Islet of Langerhans (tissue), 1 donor: ENCODE measurements around the gene TMEM258.

Experiments
- FAIRE-seq: peaks from one replicate; lab custom pipeline; 2011; peaks lifted over from hg19 to GRCh38; lab: Jason Lieb, UNC

The TMEM258 gene

DNA sequence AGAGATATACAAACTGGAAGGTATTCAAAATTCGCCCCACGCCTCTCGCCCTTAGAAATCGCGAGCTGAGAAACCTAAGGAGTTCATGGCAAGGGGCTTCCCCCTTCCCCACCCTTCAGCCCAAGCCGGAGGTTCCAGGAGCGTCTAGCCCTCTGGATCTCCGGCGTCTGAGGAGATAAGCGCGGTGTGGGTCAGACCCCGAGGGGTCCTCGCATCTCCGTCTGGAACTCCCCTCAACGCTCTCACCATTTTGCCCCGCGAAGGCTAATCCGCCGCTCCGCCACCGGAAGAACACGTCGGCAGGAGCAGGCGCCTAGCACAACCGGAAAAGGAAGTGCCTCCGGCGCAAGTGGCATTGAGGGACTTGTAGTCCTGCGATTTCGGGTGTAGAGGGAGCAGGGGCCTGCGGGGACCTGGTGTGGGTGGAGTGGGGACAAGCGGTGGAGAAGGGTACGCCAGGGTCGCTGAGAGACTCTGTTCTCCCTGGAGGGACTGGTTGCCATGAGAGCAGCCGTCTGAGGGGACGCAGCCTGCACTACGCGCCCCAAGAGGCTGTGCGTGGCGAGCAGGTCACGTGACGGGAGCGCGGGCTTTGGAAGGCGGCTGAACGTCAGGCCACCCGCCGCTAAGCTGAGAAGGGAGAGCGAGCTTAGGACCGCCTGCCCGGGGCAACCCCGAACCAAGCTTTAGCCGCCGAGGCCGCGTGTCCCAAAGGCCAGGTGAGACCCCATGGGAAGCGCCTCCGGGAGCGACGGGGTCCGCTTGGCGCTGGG is at the start of gene TMEM258, which contains the start of gene FEN1:
Gene TMEM258, minus strand, starts transcription at position 290 of the 773 bp plus-strand sequence. Its CDS starts 41 bp downstream, at position 249.
Gene FEN1, plus strand, starts transcription at position 602 of the 773 bp plus-strand sequence. CDS start 2,451 bp downstream, outside the sequence.
- no peak for FAIRE-seq

GRCh38 chr11:61841636-61842527 is 49.5 kb upstream of the TMEM258 start:
- no peak for FAIRE-seq

DNA sequence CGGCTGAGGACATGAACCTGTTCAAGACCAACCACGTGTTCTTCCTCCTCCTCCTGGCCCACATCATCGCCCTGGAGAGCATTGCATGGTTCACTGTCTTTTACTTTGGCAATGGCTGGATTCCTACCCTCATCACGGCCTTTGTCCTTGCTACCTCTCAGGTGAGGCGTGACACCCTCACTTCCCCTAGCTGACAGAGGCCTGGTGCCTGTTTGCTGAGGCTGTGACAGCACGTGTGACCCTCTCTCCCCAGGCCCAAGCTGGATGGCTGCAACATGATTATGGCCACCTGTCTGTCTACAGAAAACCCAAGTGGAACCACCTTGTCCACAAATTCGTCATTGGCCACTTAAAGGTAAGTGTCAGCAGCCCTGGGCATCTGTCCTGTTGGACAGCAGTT is 48.0 kb upstream of the TMEM258 start:
- no peak for FAIRE-seq

DNA sequence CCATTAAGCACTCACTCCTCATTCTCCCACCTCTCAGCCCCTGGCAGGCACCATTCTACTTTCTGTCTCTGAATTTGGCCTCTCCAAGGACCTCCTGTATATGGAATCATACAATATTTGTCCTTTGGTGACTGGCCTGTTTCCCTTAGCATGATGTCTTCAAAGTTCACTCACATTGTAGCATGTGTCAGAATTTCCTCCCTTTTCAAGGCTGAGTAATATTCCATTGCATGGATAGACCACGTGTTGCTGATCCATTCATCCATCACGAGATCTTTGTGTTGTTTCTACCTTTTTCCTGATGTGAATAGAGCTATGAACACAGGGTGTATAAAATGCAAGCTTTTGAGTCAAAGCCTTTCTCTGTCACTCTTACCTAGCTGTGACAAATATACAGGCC is 47.3 kb upstream of the TMEM258 start:
- no peak for FAIRE-seq

GRCh38 chr11:61838921-61839320 is 46.5 kb upstream of the TMEM258 start:
- FAIRE-seq: no peak

GRCh38 chr11:61838501-61838900 is 46.1 kb upstream of the TMEM258 start:
- no peak for FAIRE-seq

DNA sequence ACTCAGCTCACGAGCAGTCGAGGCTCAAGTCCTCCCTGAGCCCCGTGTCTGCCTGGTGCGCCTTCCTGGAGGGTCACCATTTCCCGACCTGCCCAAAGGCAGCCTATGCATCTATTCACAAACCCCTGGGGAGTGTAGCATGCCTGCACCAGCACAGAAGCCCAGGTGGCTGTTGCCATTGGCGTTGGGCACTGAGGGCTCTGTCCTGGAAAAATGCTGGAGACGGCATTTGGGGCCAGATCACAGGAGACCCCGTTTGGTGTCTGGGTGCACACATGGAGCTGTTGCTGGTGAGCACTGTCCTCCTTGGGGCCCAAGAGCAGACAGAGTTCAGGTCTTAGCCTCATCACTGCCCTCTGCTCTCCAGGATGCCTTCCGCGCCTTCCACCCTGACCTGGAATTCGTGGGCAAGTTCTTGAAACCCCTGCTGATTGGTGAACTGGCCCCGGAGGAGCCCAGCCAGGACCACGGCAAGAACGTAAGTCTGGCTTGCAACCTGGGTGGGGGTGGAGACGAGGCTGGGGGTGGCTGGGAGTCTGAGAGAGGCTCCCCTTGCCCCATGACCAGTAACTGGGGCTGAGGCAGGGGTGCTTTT is 45.1 kb upstream of the TMEM258 start:
- no peak for FAIRE-seq

DNA sequence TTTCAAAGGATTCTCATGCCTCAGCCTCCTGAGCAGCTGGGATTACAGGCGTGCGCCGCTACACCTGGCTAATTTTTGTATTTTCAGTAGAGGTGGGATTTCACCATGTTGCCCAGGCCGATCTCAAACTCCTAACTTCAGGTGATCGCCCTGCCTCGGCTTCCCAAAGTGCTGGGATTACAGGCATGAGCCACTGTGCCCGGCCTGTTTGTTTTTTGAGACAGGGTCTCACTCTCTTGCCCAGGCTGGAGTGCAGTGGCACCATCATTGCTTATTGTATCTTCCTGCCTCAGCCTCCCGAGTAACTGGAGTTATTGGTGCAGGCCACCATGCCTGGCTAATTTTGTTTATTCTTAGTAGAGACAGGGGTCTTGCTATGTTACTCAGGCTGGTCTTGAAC is 43.8 kb upstream of the TMEM258 start:
- no peak for FAIRE-seq

DNA sequence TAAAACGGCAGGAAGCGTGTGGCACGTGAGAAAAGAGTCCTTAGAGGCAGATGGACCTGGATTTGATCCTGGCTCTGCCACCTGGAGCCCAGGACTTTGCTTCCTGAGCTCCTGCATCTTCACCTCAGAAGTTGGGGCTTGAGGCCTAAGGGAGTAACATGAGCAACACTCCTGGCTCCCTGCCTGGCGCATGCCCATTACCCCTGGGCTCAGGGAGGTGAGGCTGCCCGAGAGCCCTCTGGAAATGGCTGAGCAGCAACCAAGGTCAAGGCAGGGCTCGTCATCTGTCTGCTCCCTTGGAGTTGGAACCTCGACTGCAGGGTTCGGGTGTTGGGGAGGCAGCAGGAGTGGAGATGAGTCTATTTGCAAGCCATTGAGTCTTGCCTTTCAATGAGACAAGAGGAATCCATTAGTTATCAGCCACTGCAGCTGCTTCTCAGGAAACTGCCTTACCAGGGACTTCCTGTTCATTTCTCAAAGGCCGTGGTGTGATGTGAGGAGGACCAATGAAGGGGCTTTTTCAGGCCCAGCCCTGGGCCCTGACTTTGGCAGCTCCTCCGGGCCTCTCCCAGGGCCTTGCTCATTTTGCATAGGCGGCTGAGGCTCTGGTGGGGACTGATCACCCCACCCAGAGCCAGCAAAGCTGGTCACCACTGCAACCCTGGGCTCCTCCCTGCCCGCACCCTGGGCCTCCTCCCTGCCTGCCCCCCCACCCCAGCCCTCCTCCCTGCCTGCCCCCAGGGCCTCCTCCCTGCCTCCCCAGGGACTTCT is 42.1 kb upstream of the TMEM258 start:
- FAIRE-seq: no peak

DNA sequence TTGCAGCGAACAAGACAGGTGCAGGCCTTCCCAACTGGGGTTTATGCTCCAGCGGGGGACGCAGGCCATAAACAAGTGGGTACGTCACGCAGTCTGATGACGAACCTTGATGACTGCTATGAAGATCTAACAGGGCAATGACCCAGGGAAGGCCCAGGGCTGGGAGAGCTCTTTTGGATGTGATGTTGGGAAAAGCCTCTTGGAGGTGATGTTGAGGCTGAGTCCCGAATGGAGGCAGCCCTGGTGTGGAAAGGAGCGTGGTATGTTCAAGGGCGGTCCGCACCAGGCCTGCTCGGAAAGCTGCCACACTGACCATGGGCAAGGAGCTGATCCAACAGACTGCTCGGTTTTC is 41.5 kb upstream of the TMEM258 start:
- FAIRE-seq: no peak

GRCh38 chr11:61833471-61833870 is 41.1 kb upstream of the TMEM258 start:
- FAIRE-seq: no peak

- FAIRE-seq: no peak
Observed at GRCh38 chr11:61832754-61833153, 40.4 kb upstream of the TMEM258 start.

- no peak for FAIRE-seq
Observed at GRCh38 chr11:61832207-61832606, 39.8 kb upstream of the TMEM258 start.

- no peak for FAIRE-seq
Observed at GRCh38 chr11:61830237-61831105, 38.1 kb upstream of the TMEM258 start.

DNA sequence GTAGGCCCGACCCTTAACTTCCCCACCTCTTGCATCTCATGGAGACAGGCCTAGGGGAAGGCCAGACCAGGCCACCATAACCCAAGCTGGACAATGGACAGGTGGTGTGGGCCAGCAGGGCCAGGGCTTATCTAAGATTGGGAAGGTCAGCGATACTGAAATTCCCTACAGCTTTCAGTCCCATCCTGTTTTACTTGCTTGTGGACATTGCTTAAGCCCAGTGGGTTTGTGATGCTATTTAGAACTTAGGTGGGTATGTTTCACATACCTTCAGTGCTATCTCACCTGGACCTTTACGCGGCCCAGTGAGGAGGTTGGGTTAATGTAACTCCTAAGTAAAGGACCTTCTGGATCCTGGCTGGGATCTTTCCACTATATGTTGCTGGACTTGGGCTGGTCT is 37.4 kb upstream of the TMEM258 start:
- FAIRE-seq: no peak

GRCh38 chr11:61828629-61829407 is 36.4 kb upstream of the TMEM258 start:
- FAIRE-seq: no peak

GRCh38 chr11:61828379-61828628 is 35.9 kb upstream of the TMEM258 start:
- FAIRE-seq: no peak

DNA sequence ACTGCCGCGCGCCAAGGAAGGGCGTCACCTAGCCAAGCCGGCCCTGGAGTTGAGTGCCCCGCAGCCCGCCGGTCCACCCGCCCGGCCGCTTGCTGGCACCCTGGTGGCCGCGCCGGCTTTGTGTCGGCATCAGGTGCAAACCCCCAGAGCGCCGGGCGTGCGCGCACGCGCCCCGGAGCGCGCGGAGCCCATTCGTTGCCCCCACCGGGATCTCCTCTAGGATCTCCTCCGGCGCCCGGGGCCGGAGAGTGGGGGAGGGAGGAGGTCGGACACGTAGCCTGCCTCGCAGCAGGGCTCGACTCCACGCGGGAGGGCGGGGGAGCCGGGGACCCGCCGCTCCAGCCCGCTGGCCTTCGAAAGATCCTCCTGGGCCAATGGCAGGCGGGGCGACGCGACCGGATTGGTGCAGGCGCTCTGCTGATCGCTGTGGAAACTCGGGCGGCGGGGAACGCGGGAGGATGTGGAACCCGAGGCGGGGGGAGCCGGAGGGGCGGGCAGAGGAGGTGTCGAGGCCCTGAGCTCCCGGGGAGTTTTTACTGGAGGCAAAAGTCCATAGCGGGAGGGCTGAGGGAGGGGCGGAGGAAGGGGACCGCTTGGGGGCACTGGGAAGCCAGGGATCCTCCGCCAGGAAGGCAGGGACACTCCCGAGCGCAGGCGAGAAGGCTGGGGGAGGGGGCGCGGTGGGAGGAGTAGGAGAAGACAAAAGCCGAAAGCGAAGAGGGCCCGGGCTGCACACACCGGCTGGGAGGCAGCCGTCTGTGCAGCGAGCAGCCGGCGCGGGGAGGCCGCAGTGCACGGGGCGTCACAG is 35.4 kb upstream of the TMEM258 start, which contains the start of gene FADS2:
Gene FADS2, plus strand, starts transcription at position 730 of the 808 bp plus-strand sequence. CDS start 91 bp downstream, outside the sequence.
- FAIRE-seq: no peak

DNA sequence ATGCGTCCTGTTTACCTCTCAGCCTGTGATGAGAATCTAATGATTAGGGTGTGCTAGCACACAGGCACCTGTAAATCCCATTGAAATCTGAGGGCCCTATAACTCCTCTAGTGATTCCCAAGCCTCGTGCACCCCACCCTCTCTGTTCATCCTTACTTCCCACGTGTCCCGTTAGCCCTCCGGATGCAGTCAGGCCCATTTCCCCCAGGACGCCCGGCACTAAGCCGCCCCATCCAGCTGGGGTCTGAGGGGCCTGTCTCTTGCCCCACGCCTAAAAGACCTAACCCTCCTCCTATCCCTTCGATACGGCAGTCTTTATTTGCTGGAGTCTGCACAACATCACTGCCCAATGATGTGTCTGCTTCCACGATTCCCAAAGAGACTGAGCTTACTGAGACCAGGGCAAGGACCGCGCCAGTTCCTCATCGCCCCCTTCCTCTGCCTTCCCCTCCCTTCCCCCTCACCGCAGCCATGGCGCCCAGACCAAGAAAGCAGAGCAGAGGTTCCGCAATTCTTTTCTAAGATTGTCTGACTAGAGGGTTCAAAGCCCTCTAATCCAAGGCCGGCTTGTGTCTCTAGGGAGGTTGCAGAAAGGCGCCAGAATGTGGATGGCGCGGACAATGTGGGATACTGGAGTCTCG is 34.7 kb upstream of the TMEM258 start:
- FAIRE-seq: no peak
